Mucosa of descending colon (tissue), 3 donors: ENCODE measurements around the gene KLF9. TPM values are rescaled to one million over a fixed set of nuclear protein-coding genes. Genes with fewer than 3 reads are reported as not detected.

Experiments used
- ATAC-seq: fragments of 200-7000 bp; cut with Tn5 transposase; one replicate; pipeline ENCODE4 v1.9.1; 2020; ENCODE audit warnings: mild to moderate bottlenecking, moderate library complexity
- DNase-seq, 3 donors: peaks; one replicate each; pipeline ENCODE4 v3.0.0-alpha.2; 2020
- H3K36me3 ChIP-seq: fragments of 200-600 bp; one replicate; pipeline ENCODE4 v1.8.0; 2021; ENCODE audit warnings: low read depth, mild to moderate bottlenecking
- H3K4me1 ChIP-seq: fragments of 200-600 bp; one replicate; pipeline ENCODE4 v1.8.0; 2021; ENCODE audit warnings: low read depth, mild to moderate bottlenecking
- H3K4me3 ChIP-seq: fragments of 200-600 bp; one replicate; pipeline ENCODE4 v1.8.0; 2021; ENCODE audit warnings: mild to moderate bottlenecking
- H3K9me3 ChIP-seq: fragments of 200-600 bp; one replicate; pipeline ENCODE4 v1.8.0; 2021; ENCODE audit warnings: mild to moderate bottlenecking
- intact Hi-C, 2 donors: fragments of 100-400 bp; cut with DNase I in 1 of 2; cut with micrococcal nuclease in 1 of 2; formaldehyde crosslinking; loops; one replicate each; pipeline versions ENCODE4 v1.11.0 to v1.11.1; 2022; cut with DNase I, micrococcal nuclease
- total RNA-seq, 3 donors: library from RNA; stranded (reverse); fragmentation: NEBNext Ultra II Directional in 2 of 3; extraction: Animal tissue kit (Norgen Biotek cat#: 25700) in 2 of 3; gene quantifications; one replicate each; pipeline versions ENCODE4 v1.2.1 to v1.2.4, GENCODE V29; 2021 to 2023
- TF ChIP-seq, protein P1 (sequence below): fragments of 200-600 bp; IDR thresholded peaks from one replicate; pipeline ENCODE4 v1.8.0; 2022; ENCODE audit warnings: antibody characterized with exemption, mild to moderate bottlenecking
- donor health status: DM: no; HTN: no; CAD: no; lungs with moderate emphysema.
- donor health status: DM: no; HTN: no; CAD: no.
- donor health status: DM: no; HTN: yes; CAD: no.

Gene KLF9
- total RNA-seq, 3 donors from 2014 or later: 29.5 to 104 (median 45.4) TPM

DNA sequence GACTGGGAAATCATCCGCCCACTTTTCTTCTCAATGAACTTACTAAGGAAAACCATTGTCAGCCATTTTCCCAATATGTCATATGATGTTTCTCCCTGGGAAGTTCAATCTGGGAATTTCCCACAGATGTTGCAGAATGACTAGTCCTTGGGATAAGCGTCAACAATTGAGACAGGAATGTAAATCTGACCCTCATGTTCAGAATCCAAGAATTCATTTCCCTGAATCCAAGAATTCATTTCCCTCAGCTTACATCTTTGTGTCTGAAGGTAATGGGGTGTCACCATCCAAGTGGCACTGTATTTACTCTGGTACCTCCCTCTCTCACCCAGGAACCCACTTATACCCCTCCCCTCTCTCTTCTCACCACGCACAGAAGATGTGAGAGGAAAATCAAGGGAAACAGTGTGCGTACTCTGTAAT lies 7.4 kb downstream of the KLF9 start:
- peaks cover 68% of the 10 kb centered on the region for H3K4me1 ChIP-seq
- no peaks in the 10 kb centered on the region for H3K9me3 ChIP-seq
- H3K4me3 ChIP-seq: no peak overlapping the region
- H3K36me3 ChIP-seq: no peaks in the 10 kb centered on the region
- intact Hi-C loops: no loop called here
- ATAC-seq (no peak), DNase-seq (no peak)
- TF ChIP-seq, protein P1, sequence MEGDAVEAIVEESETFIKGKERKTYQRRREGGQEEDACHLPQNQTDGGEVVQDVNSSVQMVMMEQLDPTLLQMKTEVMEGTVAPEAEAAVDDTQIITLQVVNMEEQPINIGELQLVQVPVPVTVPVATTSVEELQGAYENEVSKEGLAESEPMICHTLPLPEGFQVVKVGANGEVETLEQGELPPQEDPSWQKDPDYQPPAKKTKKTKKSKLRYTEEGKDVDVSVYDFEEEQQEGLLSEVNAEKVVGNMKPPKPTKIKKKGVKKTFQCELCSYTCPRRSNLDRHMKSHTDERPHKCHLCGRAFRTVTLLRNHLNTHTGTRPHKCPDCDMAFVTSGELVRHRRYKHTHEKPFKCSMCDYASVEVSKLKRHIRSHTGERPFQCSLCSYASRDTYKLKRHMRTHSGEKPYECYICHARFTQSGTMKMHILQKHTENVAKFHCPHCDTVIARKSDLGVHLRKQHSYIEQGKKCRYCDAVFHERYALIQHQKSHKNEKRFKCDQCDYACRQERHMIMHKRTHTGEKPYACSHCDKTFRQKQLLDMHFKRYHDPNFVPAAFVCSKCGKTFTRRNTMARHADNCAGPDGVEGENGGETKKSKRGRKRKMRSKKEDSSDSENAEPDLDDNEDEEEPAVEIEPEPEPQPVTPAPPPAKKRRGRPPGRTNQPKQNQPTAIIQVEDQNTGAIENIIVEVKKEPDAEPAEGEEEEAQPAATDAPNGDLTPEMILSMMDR: no peak

DNA sequence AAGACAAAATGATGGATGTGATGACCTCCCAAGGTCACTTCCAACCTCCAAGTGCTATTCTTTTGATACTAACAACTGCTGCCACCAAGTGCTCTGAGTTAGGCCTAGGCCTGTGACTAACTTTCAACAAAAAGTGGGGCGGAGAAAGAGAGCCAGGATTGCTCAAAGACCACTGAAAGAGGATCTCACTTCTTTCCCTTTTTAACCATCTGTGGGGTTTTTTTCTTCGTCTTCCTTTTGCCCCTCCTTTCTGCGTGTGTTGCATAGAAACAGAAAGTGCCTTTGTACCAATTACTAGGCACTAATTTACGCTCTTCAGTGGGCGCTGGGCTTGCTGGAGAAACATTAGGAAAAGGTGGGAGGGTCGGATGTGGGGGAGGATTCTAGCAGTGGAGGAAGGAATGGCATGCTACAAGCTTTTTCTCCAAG lies 8.0 kb downstream of the KLF9 start:
- Histone ChIP-seq H3K36me3 (no peaks in the 10 kb centered on the region), H3K9me3 (no peaks in the 10 kb centered on the region), H3K4me3 (no peak overlapping the region), H3K4me1 (peaks cover 68% of the 10 kb centered on the region)
- ATAC-seq (peak; percentile 3), DNase-seq (peak in 1 of 3 donors; percentile 41)
- TF ChIP-seq, protein P1: no peak
- intact Hi-C loops: no loop called here

DNA sequence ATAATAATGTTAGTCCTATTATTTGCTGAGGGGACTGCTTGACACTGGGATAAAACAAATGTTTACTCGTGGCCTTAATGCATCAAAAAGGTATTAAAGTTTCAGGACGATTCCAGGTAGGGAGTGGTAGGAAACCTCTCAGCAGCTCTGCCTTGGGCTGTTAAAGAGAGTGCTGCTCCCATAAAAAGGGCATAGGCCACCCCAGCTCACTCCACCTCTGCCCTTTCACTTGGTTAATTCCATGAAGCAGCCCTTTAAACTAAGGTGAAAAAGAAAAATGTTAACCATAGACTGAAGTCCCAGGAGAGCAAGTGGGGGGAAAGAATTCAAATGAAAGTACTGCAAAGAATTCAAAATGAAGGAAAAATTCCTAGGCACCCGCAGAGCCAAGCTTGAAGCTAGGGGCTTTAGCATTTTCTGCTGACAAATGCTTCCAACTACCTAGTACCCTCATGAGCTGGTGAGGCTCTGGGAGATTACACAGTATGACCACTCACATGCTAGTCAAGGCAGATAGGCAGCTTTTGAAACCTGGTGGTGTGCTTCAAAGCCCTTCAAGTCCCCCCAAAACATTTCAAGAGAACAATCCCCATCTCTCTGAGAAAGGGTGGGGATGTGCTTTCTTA lies 8.5 kb downstream of the KLF9 start:
- TF ChIP-seq, protein P1: no peak
- ATAC-seq: peak; percentile 81
- DNase-seq: peak in 1 of 3 donors; percentile 59
- intact Hi-C loops: no loop called here
- Histone ChIP-seq H3K4me1 (peaks cover 66% of the 10 kb centered on the region), H3K4me3 (no peak overlapping the region), H3K9me3 (no peaks in the 10 kb centered on the region), H3K36me3 (no peaks in the 10 kb centered on the region)

DNA sequence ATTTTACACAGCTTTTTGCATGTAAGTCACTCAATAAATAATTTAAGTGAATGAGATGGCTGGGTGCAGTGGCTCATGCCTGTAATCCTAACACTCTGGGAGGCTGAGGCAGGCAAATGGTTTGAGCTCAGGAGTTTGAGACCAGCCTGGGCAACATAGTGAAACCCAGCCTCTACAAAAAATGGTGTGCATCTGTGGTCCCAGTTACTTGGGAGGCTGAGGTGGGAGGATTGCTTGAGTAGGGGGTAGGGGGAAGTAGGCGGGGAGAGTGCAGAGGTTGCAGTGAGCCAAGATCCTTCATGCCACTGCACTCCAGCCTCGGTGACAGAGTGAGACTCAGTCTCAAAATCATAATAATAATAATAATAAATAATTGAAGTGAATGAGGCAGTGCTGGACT lies 10.2 kb downstream of the KLF9 start:
- intact Hi-C loops: no loop called here
- ATAC-seq (no peak), DNase-seq (no peak)
- TF ChIP-seq, protein P1: no peak
- H3K4me1 ChIP-seq: peaks cover 68% of the 10 kb centered on the region
- H3K36me3 ChIP-seq: no peaks in the 10 kb centered on the region
- H3K4me3 ChIP-seq: no peak overlapping the region
- H3K9me3 ChIP-seq: no peaks in the 10 kb centered on the region

DNA sequence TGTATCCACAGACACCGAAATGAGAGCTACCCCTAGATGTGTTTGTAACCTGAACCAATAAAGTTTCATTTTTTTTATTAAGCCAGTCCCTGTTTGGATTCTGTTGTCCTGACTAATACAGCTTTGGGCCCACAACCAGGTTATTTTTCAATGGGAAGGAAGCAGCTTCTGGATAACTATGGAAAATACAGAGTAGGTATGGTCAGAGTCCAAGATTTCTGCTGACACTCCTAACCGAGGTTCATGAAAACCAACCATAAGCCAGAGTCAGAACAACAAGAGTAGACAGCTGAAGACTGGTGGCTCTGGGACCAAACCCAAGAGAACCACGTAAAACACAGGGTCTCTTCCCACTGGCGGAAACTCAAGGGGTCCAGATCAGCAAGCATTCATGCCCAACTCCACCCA lies 10.8 kb downstream of the KLF9 start:
- TF ChIP-seq, protein P1: no peak
- intact Hi-C loops: loop anchor here in 1 of 2 donors (2.0 kb wide), 1 partner anchor 23 kb away; no protein-coding TSS in a partner anchor
- Histone ChIP-seq H3K4me3 (no peak overlapping the region), H3K4me1 (peaks cover 72% of the 10 kb centered on the region), H3K9me3 (no peaks in the 10 kb centered on the region), H3K36me3 (no peaks in the 10 kb centered on the region)
- ATAC-seq (peak; percentile 44), DNase-seq (peak in 1 of 3 donors; percentile 22)
